ENCODE data around the gene KCTD16.

KCTD16 gene

DNA sequence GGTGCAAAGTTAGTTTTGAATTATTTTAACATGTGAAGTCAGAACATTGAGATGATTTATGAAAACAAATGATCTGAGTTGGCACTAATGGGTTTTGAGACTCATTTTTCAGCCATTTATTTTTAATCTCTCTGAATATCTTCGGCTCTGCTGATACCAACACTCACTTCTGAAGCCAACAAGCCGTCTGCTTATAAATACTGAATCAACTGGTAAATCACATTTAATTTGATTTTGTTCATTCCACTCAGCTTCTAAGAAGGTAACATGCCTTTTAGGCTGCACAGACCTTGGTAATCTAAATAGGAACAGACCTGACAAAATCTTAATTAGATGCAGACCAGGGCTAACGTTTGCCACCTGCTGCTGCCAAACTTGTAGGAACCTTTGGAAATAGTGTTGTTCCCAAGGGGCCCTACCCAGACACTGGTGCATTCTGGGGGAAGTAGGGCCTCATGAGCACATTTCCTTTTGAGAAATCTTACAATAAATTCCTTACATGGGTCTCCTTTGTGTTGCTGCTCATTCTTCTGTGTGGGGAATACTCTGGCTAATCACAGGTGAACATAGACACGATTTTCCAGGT is 182.2 kb downstream of the KCTD16 start:
- no peak for DNase-seq

- no peak for DNase-seq
Measured at GRCh38 chr5:144356489-144356888, 185.8 kb downstream of the KCTD16 start.

GRCh38 chr5:144361406-144361805 is 190.7 kb downstream of the KCTD16 start:
- DNase-seq: no peak

- DNase-seq: no peak
Measured at GRCh38 chr5:144365885-144366284, 195.2 kb downstream of the KCTD16 start.

- DNase-seq: no peak
Measured at GRCh38 chr5:144367991-144368390, 197.3 kb downstream of the KCTD16 start.

GRCh38 chr5:144368556-144368955 is 197.9 kb downstream of the KCTD16 start:
- DNase-seq: no peak

GRCh38 chr5:144369006-144369405 is 198.3 kb downstream of the KCTD16 start:
- no peak for DNase-seq

DNA sequence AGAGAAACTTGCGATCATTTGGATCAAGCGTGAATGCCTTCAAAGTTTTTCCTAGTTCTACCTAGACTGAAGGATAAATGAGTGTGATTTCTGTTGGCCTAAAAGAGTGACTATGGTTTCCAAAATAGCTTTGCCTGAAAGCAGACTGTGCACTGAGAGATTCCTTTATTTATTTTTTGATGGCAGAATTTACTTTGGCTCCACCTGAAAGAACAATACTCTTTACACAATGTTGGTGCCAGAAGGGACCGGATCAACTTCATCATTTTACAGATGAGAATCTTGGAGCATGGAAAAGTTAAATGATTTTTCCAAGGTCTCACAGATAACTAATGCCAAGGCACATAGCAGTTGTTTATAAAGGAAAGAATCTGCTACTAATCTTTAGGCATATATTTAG is 199.6 kb downstream of the KCTD16 start:
- no peak for DNase-seq

DNA sequence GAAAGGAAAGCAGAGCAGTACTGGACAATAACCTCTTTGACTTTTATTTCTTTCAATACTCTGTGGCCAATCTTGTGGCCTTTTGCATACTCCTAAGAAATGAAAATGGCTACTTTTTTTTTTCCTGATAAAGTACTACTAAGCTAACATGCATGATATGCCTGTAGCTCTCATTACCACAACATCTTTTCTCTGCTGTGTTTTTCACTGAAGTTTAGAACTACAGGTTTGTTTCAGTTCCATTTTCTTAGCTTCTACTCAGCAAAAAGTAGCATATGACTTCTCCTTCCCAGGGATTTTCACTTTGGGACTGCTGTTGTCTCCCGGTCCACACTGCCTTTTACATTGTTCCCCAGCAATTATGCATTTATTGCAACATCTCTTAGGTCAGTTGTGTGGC is 204.0 kb downstream of the KCTD16 start:
- no peak for DNase-seq

DNA sequence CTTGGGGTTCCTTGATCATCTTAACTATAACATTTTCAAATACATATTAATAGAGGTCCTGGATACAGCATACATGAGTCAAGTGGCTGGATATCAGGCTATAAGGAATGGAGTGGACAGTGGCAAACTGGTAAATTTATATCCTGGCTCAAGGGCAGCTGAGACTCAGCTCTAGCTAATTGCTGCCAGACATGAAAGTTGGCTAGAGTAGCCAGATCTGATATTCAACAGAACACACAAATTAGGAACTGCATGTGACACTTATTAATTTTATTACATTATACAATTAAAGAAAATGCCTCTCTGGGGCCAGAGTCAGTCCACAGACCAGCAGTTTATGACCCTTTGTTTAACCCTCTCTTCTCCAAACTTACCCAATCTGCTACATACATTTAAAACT is 206.5 kb downstream of the KCTD16 start:
- no peak for DNase-seq

GRCh38 chr5:144378681-144379080 is 208.0 kb downstream of the KCTD16 start:
- no peak for DNase-seq

DNA sequence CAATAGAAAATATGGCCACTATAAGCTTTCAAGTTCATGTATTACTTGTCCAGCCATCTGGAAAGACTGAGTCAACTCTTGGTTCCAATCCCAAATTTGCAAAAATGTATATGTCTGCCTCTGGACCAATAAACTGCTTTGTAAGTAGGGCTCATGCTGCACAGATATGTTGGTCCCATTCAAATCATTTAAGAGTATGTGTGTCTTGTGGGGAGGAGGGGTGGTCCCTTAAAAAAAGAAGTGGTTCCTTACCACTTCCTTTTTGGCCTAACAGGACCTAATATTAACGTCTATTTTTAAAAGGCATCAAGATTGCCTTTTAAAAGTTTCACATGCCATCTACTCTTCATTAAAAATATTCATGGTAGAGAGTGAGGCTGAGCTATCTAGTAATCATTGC is 214.9 kb downstream of the KCTD16 start:
- no peak for DNase-seq

DNA sequence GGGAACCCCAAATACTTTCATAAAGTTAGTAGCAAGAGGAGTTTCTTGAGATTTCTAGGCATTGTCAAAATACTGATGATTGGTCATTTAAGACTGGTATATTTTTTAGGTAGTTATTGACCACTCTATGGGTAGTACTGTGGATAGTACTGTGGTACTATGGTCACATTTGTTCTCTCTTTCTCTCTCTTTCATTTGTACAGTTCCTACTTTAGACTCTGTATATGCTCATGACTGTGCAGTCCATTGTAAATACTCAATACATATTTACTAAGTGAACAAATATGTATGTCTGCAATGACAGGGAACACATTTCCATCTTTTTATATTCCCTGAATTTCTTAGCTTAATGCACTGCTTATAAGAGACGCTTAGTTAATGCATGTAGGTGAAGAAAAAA is 215.6 kb downstream of the KCTD16 start:
- no peak for DNase-seq

GRCh38 chr5:144390133-144390532 is 219.5 kb downstream of the KCTD16 start:
- no peak for DNase-seq

DNA sequence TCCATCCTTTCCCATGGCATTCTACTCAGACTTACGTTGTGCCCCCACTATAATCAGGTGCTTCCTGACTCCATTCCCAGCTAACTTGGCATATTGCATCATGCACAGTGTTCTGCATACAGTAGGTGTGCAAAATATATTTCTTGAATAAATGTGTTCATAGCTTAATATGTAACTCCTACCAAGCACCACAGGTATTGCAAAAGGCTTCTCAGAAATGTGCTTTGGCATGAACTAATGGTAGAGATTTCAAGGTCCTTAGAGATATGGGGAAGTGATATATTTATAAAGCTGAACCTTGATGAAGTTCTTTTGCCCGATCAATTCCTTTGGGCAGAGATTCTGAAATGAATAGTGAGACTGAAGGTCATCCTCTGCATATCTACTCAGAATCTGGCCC is 220.4 kb downstream of the KCTD16 start:
- DNase-seq: no peak

GRCh38 chr5:144393641-144394435 is 223.2 kb downstream of the KCTD16 start:
- no peak for DNase-seq

GRCh38 chr5:144395704-144396103 is 225.0 kb downstream of the KCTD16 start:
- DNase-seq: no peak

DNA sequence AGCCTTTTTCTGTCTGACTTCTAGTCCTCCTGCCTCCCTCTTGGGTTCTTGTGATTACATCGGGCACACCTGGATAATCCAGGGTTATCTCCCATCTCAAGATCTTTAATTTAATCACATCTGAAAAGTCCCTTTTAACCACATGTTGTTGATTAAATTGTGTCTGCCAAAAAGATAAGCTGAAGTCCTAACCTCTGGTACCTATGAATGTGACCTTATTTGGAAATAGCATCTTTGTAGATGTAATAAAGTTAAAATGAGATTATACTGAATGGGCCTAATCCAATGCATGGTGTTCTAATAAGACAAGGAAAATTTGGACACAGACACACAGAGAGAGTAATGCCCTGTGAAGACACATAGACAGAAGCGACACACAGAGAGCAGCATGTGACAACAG is 232.4 kb downstream of the KCTD16 start:
- DNase-seq: no peak

- no peak for DNase-seq
Measured at GRCh38 chr5:144403817-144404420, 233.2 kb downstream of the KCTD16 start.

GRCh38 chr5:144404672-144405071 is 234.0 kb downstream of the KCTD16 start:
- DNase-seq: no peak

- DNase-seq: no peak
Measured at GRCh38 chr5:144405991-144406390, 235.3 kb downstream of the KCTD16 start.

DNA sequence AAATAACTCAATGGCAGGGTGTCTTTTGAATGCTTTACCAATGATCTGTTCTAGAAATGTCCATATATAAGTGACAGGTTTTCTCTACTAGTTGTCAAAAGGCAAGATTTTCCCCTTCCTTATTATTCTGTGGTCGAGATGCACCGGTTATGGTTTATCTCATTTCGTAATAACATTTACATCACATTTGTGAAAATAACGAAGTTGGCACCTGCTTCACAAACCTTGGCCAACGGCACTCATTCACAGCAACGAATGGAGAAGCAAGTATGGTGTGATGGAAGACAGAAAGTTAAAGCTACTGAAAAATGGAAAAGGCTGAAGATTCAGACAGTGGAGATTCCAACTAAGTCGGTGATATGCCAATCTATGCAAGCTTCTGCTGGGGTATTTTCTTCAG is 235.8 kb downstream of the KCTD16 start:
- DNase-seq: no peak

DNA sequence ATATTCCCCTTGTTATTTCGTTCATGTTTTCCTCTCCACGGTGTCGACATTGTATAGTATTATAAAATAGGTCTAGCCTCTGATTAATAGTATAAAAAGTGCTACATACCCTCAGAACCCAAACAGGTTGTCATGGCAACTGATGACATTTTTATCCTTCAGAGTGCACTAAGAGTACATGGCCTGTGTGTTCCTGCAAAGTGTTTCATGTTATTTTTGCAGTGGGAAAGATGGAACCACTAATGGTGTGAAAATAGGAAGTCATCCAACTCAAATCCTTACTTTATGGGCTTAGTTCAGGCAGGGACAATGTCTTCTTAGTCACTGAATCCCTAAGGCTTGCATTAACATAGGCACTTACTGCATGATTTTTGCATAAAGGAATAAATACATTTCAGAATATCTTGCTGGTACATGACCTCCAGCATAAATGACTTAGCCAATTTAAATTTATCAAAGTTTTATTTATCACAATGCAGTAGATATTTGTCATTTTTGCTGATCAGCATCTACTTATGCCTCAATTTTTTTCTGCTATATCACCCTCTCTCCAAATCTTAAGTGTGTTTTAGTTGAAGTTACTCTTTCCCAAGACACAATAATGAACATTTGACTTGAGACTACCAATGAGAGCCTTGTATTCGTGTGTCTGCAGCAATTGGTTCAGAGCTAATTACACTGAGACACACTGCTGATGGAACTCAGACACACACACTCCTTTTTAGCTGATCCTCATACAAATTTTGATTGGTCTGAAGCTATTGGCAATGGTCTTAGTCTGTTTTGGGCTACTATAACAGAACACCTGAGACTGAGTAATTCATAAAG is 243.7 kb downstream of the KCTD16 start:
- DNase-seq: no peak

DNA sequence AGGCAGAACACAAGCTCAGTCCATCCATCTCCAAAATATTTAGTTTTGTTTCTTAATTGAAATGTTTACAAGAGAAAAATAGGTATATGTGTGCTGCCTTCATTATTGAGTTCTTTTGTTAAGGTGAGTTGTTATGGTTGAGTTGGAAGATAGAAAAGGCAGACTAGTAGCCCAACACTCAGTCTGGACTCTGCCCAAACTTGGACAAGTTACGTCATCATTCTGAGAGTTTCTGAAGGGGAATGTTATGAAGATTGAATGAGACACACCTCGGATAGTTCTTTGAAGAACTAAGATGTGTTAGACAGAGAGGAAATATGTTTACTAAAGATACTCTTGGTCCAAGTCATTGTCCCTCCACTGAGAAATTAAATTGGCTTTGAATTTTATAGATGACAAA is 245.5 kb downstream of the KCTD16 start:
- no peak for DNase-seq
